Neural crest cell (in vitro differentiated cells): ENCODE data around the gene NPAS3. TPM values are rescaled to one million over a fixed set of nuclear protein-coding genes. Genes with fewer than 3 reads are reported as not detected.

Experiments used
- DNase-seq: peaks from one replicate; pipeline ENCODE4 v3.0.0; 2021; ENCODE audit warnings: low read depth, mixed read lengths, low spot score
- H3K27ac Mint-ChIP-seq: one replicate; pipeline ENCODE4 v1.8.0; 2021; ENCODE audit warnings: mild to moderate bottlenecking, mixed read lengths; ENCODE audit not compliant: unreplicated experiment
- H3K27me3 Mint-ChIP-seq: 2 replicates; pipeline ENCODE4 v1.8.0; 2021; ENCODE audit warnings: low read depth, mild to moderate bottlenecking, mixed read lengths
- H3K36me3 Mint-ChIP-seq: 2 replicates; pipeline ENCODE4 v1.8.0; 2021; ENCODE audit warnings: low read depth, mild to moderate bottlenecking, mixed read lengths
- H3K4me1 Mint-ChIP-seq: 2 replicates; pipeline ENCODE4 v1.8.0; 2021; ENCODE audit warnings: mixed read lengths
- H3K4me3 Mint-ChIP-seq: one replicate; pipeline ENCODE4 v1.8.0; 2021; ENCODE audit warnings: mild to moderate bottlenecking, mixed read lengths
- H3K9me3 Mint-ChIP-seq: 2 replicates; pipeline ENCODE4 v1.8.0; 2021; ENCODE audit warnings: mixed read lengths
- CTCF ChIP-seq: fragments of 200-600 bp; sonication (generic); conservative IDR thresholded peaks from 2 replicates; pipeline ENCODE4 v1.5.0; 2021; ENCODE audit warnings: antibody characterized with exemption, mild to moderate bottlenecking
- total RNA-seq: library from RNA; stranded (reverse); gene quantifications from 2 replicates; pipeline ENCODE4 v1.2.1, GENCODE V29; 2021

Gene NPAS3
- total RNA-seq, 1 donor from 2014 or later, result 18.2 TPM

DNA sequence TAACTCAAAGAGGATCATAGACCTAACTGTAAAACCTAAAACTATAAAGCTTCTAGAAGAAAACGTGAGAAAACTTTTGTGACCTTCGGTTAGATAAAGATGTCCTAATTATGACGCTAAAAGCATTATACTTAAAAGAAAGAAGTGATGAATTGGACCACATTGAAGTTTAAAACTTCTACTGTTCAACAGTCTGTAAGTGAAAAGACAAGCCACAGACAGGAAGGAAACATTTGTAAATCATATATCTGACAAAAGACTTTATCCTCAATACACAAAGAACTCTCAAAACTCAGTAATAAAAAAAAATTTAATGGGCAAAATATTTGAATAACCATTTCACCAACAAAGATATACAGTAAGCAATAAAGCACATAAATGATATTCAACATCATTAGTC, 667.9 kb downstream of the NPAS3 start:
- no peak for TF ChIP-seq CTCF
- no peaks in the 10 kb centered on the region for H3K27me3 Mint-ChIP-seq
- no peak for DNase-seq
- no peak overlapping the region for H3K27ac Mint-ChIP-seq
- no peaks in the 10 kb centered on the region for H3K36me3 Mint-ChIP-seq
- H3K9me3 Mint-ChIP-seq, result no peaks in the 10 kb centered on the region
- peaks cover 8% of the 10 kb centered on the region for H3K4me1 Mint-ChIP-seq
- H3K4me3 Mint-ChIP-seq, result no peak overlapping the region

DNA sequence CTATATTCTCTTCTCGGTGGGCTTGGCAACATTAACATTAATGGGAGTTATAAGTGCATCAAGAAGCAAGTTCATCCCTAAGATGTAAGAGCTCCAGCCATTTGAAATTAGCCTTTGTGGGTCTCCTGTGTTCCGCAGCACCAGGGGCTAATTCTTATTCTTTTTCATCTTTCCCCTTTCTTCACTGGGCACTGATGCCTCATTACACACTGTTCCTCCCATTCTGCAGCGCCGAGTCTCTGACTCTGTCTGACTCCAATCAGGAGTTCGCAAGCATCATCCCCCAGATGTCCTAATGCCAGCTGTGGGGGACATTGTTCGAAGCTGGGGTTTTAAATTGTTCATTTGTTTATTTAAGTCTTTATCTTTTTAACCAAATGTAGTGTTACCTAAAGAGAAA, 670.9 kb downstream of the NPAS3 start:
- no peaks in the 10 kb centered on the region for H3K27me3 Mint-ChIP-seq
- no peaks in the 10 kb centered on the region for H3K9me3 Mint-ChIP-seq
- peaks cover 21% of the 10 kb centered on the region for H3K4me1 Mint-ChIP-seq
- H3K36me3 Mint-ChIP-seq, result no peaks in the 10 kb centered on the region
- TF ChIP-seq CTCF, result no peak
- DNase-seq, result no peak
- H3K4me3 Mint-ChIP-seq, result no peak overlapping the region
- H3K27ac Mint-ChIP-seq, result no peak overlapping the region

DNA sequence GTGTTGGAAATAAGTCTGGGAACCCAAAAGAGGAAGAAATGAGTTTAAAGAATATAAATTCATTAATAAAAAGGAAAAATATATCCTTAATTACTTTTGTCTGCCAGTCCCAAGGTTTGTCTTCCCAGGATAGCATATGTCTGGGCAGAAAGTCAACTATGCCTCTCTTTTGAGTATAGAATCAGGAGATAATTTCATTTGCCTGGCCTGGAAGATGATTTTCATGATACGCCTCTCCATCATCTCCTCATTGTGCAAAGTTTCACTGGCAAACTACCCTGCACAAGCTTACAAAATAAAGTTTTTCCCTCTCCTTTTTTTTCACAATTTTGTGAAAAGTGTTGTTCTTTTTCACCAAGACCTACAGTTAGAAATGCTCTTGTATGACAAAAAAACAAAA, 671.4 kb downstream of the NPAS3 start:
- H3K4me3 Mint-ChIP-seq, result no peak overlapping the region
- no peak overlapping the region for H3K27ac Mint-ChIP-seq
- no peak for DNase-seq
- TF ChIP-seq CTCF, result no peak
- no peaks in the 10 kb centered on the region for H3K36me3 Mint-ChIP-seq
- no peaks in the 10 kb centered on the region for H3K9me3 Mint-ChIP-seq
- H3K4me1 Mint-ChIP-seq, result peaks cover 21% of the 10 kb centered on the region
- H3K27me3 Mint-ChIP-seq, result no peaks in the 10 kb centered on the region

DNA sequence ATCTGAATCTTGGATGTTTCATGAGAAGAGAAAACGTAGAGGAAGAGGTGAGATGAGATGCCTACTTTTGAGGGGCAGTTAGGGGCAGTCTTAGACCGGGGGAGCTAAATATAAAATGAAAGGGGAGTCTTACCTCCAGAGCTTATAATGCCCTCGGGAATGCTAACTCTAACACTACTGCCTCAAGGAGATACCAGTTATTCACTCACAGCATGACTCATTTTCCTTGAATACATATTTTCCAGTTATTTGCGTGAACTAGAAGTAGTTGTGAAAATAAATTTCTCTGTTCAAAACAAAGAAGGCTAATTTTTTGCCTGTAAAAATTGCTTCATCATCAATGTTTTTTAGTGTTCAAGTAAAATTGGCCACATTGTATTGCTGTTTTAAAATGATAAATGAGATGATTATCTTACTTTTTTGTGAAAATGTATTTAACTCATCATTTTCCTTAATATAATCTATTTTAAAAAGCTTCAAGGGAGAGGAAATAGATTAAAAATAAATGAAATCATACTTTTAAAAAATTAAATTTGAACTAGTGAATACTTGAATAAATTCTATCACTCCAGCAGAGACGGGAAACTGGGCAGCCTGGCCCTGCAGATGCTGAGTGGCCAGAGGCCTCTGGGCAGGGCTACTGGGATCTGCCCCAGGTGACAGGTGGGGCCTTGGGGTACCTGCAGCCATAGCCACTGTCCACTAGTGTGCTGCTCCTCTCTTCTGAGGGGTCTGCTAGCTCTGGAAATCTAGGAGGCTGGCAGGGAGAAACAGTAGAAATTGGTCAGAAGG, 672.9 kb downstream of the NPAS3 start:
- H3K27ac Mint-ChIP-seq, result no peak overlapping the region
- H3K9me3 Mint-ChIP-seq, result no peaks in the 10 kb centered on the region
- peaks cover 21% of the 10 kb centered on the region for H3K4me1 Mint-ChIP-seq
- no peaks in the 10 kb centered on the region for H3K36me3 Mint-ChIP-seq
- no peaks in the 10 kb centered on the region for H3K27me3 Mint-ChIP-seq
- DNase-seq, result no peak
- H3K4me3 Mint-ChIP-seq, result no peak overlapping the region
- no peak for TF ChIP-seq CTCF

DNA sequence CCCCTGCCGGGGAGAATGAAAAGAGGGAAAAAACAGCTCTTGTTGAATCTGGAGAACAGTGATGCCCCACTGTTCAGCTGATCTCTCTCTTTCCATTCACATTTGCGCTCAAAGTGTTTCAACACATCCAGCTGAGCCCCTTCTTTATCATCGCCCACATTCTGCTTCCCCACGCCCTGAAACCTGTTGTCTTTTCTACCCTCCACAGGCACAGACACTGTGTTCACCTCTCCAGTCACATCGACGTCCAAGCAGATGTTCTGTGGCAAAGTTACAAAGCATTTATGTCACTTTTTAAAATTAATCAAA, 673.5 kb downstream of the NPAS3 start:
- H3K4me3 Mint-ChIP-seq, result no peak overlapping the region
- H3K9me3 Mint-ChIP-seq, result no peaks in the 10 kb centered on the region
- peaks cover 21% of the 10 kb centered on the region for H3K4me1 Mint-ChIP-seq
- H3K27ac Mint-ChIP-seq, result peak overlapping the region; percentile 73
- H3K36me3 Mint-ChIP-seq, result no peaks in the 10 kb centered on the region
- no peak for TF ChIP-seq CTCF
- no peak for DNase-seq
- H3K27me3 Mint-ChIP-seq, result no peaks in the 10 kb centered on the region
